Tibial artery (tissue), 4 donors: Measurements from ENCODE around the gene PSMD13.

Experiments used
- DNase-seq, 2 donors: peaks; one replicate each; pipeline ENCODE4 v3.0.0-alpha.2; 2019
- H3K27ac ChIP-seq, 2 donors: fragments of 200-600 bp; sonication (generic) in 1 of 2; 1 replicate in 1 of 2; 2 replicates in 1 of 2; pipeline ENCODE4 v1.5.1; 2018 to 2019; ENCODE audit warnings: mild to moderate bottlenecking in 1 of 2
- H3K27me3 ChIP-seq, 2 donors: fragments of 200-600 bp; sonication (generic) in 1 of 2; one replicate each; pipeline versions ENCODE4 v1.5.1 to v1.6.0; 2016 to 2019
- H3K36me3 ChIP-seq, 3 donors: fragments of 200-600 bp; sonication (generic) in 2 of 3; one replicate each; pipeline ENCODE4 v1.5.1; 2016 to 2019; ENCODE audit warnings: mild to moderate bottlenecking in 2 of 3
- H3K4me1 ChIP-seq, 4 donors: fragments of 200-600 bp; sonication (generic) in 2 of 4; 1 replicate in 3 of 4; 2 replicates in 1 of 4; pipeline ENCODE4 v1.5.1; 2016 to 2019
- H3K4me3 ChIP-seq, 2 donors: fragments of 200-600 bp; sonication (generic) in 1 of 2; 1 replicate in 1 of 2; 2 replicates in 1 of 2; pipeline ENCODE4 v1.5.1; 2018 to 2019; ENCODE audit warnings: mild to moderate bottlenecking in 2 of 2
- H3K9me3 ChIP-seq, 3 donors: fragments of 200-600 bp; sonication (generic) in 1 of 3; one replicate each; pipeline ENCODE4 v1.5.1; 2016 to 2019
- intact Hi-C: fragments of 100-400 bp; cut with DNase I; formaldehyde crosslinking; loops from one replicate; pipeline ENCODE4 v1.15.0; 2023; ENCODE audit warnings: low total_unique reads
- TF ChIP-seq, protein P1 (sequence below), 2 experiments: fragments of 200-600 bp in 1 of 2; fragments of 450-650 bp in 1 of 2; IDR thresholded peaks; one replicate each; pipeline ENCODE4 v1.5.1; 2017 to 2019; ENCODE audit warnings: antibody characterized with exemption in 2 of 2, mild to moderate bottlenecking in 1 of 2, moderate library complexity in 1 of 2

The PSMD13 gene

DNA sequence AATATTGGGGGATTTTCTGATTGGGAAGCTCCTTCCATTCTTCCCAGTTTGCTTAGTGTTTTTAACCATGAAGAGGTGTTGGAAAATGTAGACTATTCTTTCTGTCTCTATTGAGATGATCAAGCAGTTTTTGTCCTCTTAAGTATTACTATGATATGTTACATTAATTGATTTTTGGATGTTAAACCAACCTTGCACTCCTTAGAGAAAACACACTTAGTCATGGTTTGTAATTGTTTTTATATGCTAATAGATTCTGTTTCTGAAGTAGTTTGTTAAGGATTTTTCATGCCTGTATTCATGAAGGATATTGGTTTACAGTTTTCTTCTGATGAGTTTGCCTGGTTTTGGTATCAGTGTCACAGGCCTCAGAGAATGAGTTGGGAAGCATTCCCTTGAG lies 39.4 kb downstream of the PSMD13 start:
- TF ChIP-seq, protein P1, sequence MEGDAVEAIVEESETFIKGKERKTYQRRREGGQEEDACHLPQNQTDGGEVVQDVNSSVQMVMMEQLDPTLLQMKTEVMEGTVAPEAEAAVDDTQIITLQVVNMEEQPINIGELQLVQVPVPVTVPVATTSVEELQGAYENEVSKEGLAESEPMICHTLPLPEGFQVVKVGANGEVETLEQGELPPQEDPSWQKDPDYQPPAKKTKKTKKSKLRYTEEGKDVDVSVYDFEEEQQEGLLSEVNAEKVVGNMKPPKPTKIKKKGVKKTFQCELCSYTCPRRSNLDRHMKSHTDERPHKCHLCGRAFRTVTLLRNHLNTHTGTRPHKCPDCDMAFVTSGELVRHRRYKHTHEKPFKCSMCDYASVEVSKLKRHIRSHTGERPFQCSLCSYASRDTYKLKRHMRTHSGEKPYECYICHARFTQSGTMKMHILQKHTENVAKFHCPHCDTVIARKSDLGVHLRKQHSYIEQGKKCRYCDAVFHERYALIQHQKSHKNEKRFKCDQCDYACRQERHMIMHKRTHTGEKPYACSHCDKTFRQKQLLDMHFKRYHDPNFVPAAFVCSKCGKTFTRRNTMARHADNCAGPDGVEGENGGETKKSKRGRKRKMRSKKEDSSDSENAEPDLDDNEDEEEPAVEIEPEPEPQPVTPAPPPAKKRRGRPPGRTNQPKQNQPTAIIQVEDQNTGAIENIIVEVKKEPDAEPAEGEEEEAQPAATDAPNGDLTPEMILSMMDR (IDR thresholded peaks at IDR 0.05) = no peak
- Histone ChIP-seq H3K27ac (no peak overlapping the region), H3K27me3 (peaks cover 0 to 57% of the 10 kb centered on the region in 2 donors), H3K9me3 (no peaks in the 10 kb centered on the region), H3K4me1 (peaks cover 0 to 24% (median 15%) of the 10 kb centered on the region in 4 donors), H3K36me3 (no peaks in the 10 kb centered on the region), H3K4me3 (no peak overlapping the region)
- no peak for DNase-seq
- intact Hi-C loops = no loop called here

DNA sequence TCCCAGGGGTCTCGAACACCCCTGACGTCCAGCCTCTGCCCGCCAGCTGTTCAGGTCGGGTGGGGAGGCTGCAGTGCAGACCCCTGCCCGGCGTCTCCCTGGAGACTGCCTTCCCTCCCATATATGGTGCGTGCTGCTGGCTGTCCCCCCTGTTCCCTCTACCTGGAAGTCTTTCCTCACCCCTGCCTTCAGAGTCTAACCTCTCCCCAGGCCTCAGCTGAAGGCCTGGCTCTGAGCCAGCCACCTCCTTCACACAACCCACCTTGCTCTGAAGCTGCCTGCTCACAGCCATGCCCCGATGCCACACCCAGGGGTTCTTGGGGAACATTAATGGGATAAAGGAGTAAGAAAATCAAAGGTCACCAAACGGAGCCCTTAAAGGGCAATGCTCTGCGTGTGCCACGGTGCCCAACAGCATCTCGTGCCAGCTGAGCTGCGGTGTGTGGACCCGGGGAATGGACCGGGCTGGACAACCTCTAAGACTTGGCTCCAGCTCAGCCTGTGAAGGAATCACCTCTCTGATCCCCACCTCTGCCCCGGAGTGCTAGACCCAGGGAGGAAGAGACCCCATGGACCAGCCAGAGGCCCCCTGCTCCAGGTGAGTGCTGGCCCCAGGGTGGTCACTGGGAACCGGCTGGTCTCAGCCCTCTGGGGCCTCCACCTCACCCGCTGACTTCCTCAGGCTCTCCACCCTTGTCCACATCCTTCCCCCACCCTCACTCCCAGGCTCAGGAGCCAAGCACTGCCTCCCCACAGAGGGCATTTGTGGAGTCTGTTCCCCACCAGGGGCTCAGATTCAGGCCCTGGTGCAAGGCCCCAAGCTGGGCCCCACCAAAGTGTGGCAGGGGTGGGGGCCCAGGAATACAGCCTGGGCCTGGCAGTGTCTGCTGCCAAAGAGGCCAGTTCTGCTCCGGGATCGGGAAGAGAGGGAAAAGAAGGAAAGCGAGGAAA lies 41.5 kb downstream of the PSMD13 start, which contains the start of gene NLRP6:
Gene NLRP6, plus strand, starts transcription at position 407 of the 951 bp plus-strand sequence. Its CDS starts 163 bp downstream, at position 570.
- Histone ChIP-seq H3K27me3 (peaks cover 0 to 58% of the 10 kb centered on the region in 2 donors), H3K9me3 (no peaks in the 10 kb centered on the region), H3K27ac (no peak within 1 kb of the TSS), H3K36me3 (no peaks in the 10 kb centered on the region), H3K4me1 (peaks cover 0 to 30% (median 16%) of the 10 kb centered on the region in 4 donors), H3K4me3 (peak within 1 kb of the TSS in 1 of 2 donors; percentile 38)
- intact Hi-C loops = no loop called here
- DNase-seq = peak in 1 of 2 donors; percentile 51
- TF ChIP-seq, protein P1 (IDR thresholded peaks at IDR 0.05) = no peak

DNA sequence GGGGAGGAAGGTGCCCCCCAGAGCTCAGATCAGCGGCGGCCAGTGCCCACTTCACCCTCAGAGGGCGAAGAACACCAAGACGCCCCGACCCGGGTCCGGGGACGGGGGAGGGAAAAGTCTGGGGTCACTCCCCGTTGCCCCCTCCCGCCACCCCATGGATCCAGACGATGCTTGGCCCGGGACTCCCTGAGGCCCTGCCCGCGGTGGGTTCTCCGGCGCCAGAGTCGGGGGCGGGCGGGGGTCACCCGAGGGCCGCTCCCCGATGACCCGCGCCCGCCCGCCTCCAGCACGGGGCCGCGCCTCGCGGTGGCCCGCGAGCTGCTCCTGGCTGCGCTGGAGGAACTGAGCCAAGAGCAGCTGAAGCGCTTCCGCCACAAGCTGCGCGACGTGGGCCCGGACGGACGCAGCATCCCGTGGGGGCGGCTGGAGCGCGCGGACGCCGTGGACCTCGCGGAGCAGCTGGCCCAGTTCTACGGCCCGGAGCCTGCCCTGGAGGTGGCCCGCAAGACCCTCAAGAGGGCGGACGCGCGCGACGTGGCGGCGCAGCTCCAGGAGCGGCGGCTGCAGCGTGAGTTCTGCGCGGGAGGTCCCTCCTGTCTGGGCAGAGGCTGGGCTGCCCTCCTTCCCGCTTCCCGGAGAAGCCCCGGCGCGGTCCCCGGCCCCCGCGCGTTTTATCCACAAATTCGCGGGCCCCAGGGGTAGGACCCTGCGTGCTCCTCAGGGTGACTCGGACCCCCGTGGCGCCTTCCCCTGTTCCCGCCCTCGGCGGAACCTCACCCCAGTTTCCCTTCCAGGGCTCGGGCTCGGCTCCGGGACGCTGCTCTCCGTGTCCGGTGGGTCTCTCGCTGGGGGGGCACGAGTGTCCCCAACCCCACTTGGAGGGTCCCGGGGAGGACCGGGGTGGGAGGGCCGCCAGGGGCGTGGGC lies 42.5 kb downstream of the PSMD13 start:
- no peaks in the 10 kb centered on the region for H3K36me3 ChIP-seq
- H3K9me3 ChIP-seq = no peaks in the 10 kb centered on the region
- peak overlapping the region in 1 of 2 donors; percentile 38 for H3K4me3 ChIP-seq
- intact Hi-C loops = no loop called here
- peaks cover 0 to 30% (median 16%) of the 10 kb centered on the region in 4 donors for H3K4me1 ChIP-seq
- TF ChIP-seq, protein P1 (IDR thresholded peaks at IDR 0.05) = no peak
- peak in 1 of 2 donors; percentile 61 for DNase-seq
- peaks cover 0 to 67% of the 10 kb centered on the region in 2 donors for H3K27me3 ChIP-seq
- no peak overlapping the region for H3K27ac ChIP-seq

DNA sequence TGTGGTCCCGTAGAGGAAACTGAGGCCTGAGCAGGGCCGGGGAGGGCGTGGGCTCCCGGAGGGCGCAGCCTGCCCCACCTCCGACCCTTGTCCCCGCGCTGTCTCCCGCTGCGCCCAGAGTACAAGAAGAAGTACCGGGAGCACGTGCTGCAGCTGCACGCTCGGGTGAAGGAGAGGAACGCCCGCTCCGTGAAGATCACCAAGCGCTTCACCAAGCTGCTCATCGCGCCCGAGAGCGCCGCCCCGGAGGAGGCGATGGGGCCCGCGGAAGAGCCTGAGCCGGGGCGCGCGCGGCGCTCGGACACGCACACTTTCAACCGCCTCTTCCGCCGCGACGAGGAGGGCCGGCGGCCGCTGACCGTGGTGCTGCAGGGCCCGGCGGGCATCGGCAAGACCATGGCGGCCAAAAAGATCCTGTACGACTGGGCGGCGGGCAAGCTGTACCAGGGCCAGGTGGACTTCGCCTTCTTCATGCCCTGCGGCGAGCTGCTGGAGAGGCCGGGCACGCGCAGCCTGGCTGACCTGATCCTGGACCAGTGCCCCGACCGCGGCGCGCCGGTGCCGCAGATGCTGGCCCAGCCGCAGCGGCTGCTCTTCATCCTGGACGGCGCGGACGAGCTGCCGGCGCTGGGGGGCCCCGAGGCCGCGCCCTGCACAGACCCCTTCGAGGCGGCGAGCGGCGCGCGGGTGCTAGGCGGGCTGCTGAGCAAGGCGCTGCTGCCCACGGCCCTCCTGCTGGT lies 43.4 kb downstream of the PSMD13 start:
- TF ChIP-seq, protein P1 (IDR thresholded peaks at IDR 0.05) = no peak
- H3K4me3 ChIP-seq = peak overlapping the region in 1 of 2 donors; percentile 38
- peaks cover 0 to 76% of the 10 kb centered on the region in 2 donors for H3K27me3 ChIP-seq
- H3K9me3 ChIP-seq = no peaks in the 10 kb centered on the region
- no peak overlapping the region for H3K27ac ChIP-seq
- intact Hi-C loops = no loop called here
- peak in 1 of 2 donors; percentile 58 for DNase-seq
- H3K4me1 ChIP-seq = peaks cover 0 to 30% (median 16%) of the 10 kb centered on the region in 4 donors
- no peaks in the 10 kb centered on the region for H3K36me3 ChIP-seq
